ENCODE measurements around the gene EPN3.

GRCh38 chr17:50506298-50506697 lies 26.2 kb upstream of the EPN3 start:
- TF ChIP-seq CTCF (IDR thresholded peaks at IDR 0.05) (no peak), POLR2A (IDR thresholded peaks at IDR 0.05) (no peak)

All from breast epithelium (tissue), 3 donors.